NCI-H2227 (cell line): ENCODE data around the gene MYO5A.
"Not testable (repeated sequence)": the region's sequence is repeated elsewhere in the genome, so short reads cannot be mapped to it uniquely, and the experiment has no call there.

Experiments
- DNase-seq: peaks from one replicate; lab custom pipeline; 2025; ENCODE audit not compliant: unreplicated experiment; lab: John Stamatoyannopoulos, UW

MYO5A gene

DNA sequence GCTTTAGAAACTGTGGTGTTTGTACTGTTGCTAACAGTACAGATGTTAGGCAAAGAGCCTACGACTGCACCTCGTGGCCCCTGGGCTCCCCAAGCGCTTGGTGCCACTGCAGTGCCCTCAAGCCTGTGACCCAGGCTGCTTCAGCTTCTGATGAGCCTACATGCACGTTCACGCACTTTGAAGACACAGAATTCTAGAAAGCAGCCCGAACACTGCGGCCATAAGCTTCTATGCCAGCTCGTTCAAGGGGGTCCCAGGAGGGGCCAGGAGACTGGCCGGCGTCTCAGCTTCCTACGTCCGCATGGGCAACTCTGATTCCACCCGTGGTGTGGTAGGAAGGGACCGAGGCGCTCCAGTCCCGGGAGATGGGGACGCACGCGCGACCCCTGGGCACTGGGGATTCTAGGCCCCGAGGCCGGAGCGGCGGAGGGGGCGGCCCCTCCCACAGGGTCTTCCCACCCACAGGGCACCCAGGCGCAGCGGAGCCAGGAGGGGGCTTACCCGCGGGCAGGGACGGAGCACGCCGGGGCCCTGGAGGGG is 233.7 kb downstream of the MYO5A start:
- DNase-seq: no peak

DNA sequence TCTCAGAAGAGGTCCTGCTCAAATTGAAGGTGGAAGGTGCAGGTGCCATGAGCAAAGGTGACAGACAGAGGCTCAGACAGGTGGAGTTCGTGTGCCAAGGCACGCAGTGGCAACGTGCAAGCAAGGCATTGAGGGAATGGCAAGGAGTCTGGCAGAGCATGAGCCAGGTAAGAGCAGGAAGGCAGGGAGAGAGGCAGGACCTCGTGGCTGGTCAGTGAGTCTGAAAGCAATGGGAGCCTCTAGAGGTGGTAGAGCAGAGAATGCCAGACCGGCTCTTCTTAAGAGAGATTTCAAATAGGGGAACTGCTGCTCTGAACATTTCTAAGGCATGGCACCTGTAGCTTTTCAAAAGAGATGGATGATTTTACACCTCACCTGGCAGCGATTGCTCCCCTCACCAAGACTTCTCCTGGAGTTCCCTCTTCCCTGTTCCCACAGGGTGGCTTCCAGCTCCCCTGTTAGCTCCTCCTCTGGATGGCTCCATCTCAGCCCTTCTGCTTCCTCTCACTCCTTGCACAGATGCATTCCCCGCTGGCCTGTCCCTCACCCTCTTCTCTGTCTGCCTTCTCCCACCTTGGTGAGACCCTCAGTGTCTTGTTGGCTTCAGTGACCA is 235.8 kb downstream of the MYO5A start:
- no peak for DNase-seq

DNA sequence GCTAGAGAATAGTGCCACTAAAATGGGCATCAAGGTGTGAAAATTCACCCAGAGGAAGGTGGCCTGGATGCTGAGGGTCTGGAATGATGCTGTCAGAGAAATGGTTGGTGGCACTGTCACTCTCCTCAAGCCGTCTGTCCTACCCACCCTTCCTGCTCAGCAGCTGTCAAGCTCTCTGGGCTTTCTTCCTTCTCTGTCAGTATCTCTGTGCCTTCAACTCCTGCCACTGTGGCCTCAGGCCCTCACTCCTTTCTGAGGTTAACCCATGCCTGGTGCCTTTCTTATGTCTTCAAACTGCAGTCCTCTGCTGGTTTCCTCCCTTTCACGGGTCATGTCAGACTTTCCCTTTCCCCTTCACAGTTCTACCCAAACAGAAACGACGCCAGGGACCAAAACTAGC is 237.5 kb downstream of the MYO5A start:
- DNase-seq: no peak

DNA sequence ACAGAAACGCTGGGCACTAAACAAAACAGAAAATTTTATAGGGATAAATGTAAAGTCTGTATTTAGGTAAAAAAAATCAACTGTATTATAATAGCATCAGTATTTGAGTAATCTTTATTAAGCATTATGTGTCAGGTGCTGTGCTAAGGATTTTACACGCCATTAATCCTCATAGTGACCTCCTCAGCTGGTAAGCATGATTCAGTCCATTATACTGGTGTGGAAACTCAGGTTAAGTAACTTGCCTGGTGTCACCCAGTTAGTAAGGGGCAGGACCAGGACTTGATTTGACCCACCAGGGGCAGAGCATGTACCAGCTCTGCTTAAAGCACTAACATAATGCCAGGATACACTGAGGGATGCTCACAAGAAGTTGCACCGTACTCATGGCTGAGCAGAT is 237.9 kb downstream of the MYO5A start:
- no peak for DNase-seq

DNA sequence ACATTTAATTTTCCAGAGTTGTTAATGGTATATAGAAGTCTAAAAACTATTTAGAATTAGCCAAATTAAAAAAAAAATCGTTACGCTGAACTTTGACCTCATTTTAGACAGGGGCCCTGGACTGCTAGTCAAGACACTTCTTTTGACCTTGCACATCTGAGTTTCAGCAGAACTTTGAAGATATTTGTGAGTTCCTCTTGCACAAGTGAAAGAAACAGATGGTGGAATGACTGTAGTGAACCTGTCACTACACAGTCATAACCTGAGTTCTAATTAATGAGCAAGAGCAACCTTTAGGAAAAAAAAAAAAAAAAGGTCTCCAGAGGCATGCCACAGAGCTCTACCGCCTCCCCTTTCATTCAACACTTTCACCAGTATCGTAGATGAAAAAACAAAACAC is 238.4 kb downstream of the MYO5A start:
- DNase-seq: no peak

DNA sequence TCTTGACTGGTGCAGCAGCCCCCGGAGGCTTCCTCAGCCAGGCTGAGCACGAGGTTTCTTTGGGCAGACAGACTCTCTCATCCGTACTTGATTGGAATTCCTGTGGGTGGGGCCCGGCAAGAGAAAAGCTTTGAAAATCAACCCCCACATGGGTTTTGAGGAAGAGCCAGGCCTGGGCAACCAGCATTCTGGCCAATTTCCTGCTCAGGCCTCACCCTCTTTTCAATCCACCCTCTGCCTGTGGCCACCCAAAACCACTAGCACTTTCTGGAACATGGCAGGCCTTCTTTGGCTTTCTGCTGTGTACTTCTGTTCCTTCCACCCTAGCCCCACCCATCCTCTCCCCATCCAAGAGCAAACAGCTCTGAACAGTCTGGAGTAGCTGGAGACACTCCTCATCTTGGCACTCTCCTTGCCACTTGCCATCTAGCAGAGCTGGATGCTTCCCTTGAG is 239.0 kb downstream of the MYO5A start:
- no peak for DNase-seq

DNA sequence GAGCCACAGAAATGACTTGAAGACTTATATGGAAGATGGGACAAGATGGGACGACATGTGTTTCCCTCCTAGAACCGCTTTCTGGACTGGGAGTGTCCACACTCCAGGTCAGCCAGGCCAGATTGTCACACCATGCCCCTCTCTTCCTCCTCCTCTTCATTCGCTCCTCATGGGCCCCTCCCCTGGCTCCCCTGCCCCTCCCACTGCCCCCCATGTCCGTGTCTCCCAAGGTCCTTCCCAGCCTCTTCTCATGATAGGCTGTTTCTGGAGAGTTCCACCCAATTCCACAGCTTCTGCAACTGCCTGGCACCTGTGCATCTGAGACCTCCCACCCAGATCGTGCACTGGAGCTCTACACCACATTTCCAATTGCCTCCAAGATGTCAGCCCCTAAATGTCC is 239.7 kb downstream of the MYO5A start:
- no peak for DNase-seq

DNA sequence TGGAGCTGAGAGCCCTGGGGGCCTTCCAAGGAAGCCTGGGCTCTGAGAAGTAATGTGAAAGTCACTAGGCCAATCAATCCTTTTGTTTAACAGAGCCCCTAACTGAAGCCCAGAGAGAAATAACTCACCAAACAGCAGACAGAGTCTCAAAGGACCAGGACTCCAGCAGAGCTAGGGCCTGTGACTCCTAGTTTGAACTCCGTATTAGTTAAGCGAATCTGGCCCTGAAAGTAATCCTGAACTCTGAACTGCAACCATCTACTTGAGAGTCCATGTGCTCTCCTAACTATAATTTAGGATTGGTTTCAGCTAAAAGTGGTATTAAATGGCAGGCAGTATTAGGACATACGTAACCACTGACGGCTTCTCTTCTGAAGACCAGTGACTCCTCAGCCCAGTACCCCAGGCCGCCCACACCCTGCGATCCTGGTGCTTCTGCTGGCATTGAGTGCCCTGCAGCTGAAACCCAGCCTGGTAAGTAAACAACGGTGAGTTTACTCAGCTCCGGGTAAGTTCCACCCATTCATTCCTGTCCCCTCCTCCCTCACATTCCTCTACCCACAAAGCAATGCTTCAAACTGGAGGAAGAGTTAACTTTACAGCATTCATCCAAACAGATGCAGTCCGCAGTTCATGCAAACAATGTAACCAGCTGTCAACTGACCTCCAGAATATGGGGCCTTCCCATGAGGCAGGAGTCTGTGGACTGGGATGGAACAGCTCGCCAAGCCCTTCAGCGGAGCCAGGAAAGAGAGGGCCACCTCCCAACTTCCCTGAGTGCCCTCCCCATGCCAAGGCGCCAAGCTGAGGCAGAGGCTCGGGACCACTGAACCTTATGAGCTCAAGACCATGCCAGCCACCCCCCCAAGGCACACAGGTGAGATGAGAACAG is 240.4 kb downstream of the MYO5A start:
- DNase-seq: no peak

DNA sequence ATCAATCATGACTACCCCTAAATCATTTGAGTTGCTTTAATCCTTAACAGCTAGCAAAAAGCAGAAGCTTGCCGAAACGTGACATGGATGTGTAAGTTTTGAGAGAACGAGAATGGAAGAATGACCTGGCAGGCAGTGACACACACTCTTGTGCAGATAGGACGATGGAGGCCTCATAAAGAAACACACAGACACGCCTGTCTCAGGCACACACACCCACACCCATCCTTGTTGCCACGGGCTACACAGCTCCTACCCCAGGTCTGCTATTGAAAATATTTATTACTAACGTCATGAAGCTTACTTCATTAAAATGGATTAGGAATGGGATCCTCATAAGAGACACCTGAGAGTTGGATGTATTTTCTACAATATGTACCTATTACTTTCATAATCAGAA is 241.6 kb downstream of the MYO5A start:
- DNase-seq: no peak

DNA sequence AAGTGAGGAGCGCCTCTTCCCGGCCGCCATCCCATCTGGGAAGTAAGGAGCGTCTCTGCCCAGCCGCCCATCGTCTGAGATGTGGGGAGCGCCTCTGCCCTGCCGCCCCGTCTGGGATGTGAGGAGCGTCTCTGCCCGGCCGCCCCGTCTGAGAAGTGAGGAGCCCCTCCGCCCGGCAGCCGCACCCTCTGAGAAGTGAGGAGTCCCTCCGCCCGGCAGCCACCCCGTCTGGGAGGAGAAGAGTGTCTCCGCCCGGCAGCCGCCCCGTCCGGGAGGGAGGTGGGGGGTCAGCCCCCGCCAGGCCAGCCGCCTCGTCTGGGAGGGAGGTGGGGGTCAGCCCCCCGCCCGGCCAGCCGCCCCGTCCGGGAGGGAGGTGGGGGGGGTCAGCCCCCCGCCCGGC is 242.7 kb downstream of the MYO5A start:
- not testable (repeated sequence) for DNase-seq

DNA sequence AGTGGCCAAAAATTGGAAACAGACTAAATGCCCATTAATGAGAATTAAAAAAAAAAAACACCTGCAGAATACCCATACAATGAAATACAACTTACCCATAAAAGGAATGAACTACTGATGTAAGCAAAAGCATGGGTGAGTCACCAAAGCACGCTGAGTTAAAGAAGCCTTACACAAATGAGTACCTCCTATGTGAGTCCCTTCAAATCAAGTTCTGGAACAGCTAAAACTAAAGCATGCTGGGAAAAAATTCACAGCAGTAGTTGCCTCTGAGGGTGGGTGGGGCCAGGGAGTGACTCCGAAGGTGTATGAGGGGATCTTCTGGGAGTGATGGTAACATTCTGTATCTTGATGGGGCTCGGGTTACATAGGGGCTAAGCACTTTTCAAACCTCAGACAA is 244.5 kb downstream of the MYO5A start:
- DNase-seq: no peak

DNA sequence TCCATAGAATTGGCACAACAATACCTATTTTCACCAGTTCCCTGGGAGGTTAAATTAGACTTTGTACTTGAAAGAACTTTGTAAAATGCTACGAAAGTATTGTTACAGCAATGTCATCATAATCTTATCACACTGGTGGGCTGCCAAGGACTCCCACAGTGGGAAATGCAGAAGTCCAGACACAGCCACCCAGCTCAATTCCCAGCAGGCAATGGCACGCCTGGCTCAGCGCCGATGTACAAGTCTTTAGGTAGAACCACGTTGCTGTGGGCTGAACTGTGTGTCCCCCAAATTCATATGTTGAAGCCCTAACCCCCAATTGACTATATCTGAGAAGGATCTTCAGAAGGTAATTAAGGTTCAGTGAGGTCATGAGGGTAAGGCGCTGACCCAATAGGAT is 245.4 kb downstream of the MYO5A start:
- no peak for DNase-seq

DNA sequence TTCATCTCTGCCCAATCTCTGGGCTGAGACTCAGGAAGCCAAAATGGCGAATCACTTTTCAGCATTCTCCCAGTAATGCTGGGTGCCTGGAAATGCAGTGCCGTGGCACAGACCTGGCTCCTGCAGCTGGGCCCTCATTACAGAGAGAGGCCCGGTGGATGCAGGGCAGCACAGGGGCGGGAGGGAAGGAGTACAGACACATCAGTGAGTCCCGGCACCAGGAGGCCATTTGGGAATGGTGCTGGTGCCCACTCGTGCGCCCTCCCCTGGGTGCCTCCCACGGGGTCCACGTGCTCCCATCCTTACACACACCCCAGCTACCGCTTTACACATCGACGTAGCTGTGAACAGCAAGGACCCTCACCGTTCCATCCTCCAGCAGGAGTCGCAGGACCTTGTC is 246.3 kb downstream of the MYO5A start:
- DNase-seq: no peak

DNA sequence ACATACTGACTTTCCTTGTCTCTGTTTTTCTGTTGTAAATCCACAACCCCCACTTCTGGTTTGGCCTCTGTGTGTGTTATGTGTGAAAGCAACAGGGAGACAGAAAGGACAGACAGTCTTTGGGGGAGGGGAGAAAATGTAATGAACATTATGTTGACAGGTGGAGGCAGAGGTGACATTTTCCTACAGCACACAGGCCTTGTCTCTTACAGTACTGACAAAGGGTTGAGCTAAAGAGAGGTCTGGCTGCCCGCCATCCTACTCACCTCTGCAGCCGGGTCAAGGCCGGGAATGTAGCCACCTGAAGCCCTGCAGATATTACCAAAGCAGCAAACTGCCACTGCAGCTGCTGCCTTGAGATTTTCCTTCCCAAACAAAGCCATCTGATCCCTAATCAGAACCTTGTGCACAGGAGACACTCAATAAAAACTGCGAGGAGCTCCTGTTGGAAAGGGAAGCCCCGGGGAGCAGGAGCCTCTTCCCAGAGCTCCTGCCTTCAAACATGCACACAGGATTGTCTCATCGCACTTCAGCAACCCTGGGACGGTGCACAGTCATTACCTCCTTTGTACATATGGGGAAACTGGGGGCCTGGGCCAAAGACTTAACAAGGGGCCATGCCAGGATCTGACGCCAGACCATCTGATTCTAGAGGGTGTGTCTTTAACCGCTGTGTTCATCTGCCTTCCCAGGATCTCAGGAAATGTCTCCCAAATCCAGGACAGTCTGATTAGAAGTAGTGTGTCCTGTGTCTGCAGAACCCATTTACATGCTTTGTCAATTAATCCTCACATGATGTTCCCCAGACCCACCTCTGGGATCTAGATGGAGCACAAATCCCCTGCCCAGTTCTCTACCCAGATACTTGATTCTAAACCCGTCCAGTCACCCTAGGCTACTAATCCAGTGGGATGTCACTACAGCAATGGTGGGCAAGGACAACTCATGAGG is 247.3 kb downstream of the MYO5A start:
- no peak for DNase-seq

DNA sequence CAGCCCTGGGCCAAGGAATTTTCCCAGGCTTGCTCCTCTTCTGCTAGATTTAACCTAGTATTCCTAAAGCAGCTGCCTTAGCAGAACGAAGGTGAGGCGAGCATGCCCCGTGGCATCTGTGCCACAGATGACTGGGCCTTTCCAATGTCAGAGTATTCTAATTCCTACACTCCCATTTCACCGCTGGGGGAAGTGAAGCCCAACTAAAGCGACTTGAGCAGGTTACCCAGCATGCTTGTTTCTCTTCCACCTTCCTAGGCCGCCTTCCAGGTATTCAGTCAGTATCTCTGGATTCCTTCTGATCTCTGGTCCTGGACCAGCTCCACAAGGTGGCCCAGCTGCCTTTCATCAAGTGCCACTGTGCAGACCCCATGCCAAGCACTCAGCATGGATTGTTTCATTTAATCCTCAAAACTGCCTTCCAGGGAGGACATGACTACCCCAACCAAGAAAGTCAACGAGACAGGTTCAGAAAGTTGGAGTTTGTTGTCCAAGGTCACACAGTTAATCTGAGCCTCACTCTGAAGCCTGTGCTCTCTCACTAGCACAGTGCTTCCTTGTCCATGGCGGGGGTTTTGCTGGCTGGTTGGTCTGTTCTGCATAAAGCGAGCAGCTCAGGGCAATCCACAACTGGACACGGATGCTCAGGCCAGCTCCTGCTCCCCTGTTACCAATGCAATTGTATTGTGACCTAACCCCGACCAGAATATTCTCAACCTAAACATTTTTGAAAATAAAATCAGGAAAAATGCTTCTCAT is 248.2 kb downstream of the MYO5A start:
- no peak for DNase-seq

DNA sequence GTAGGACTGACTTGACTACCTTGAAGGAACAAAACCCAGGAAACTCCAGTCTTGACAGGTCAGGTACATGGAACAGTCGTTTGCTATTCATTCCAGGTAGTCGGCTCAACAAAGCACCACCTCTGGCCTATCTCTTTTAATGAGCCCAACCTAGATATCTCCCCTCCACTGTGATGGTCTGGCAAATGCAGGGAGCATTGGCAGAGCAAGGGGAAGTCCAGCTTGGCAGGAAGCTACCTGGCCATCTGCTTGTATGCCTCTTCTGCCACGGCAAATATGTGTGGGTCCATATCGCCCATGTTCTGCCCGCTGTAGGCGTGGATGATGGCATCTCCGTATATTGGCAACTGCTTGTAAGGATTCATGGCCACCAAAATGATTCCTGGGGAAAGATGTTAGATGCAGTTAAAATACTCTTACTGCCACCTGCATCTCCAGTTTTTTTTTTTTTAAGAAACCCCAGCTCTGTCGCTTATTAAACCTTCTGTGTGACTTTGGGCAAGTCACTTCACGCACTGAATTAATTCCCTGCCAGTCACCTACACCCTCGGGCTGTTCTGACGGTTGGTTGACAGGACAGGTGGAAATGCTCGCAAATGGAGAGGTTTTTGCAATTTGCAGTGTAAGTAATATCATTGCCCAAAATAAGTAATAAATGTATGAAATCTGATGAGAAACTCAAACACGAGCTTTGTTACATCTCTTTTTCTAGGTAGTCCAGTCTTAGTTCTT is 249.9 kb downstream of the MYO5A start:
- DNase-seq: no peak

DNA sequence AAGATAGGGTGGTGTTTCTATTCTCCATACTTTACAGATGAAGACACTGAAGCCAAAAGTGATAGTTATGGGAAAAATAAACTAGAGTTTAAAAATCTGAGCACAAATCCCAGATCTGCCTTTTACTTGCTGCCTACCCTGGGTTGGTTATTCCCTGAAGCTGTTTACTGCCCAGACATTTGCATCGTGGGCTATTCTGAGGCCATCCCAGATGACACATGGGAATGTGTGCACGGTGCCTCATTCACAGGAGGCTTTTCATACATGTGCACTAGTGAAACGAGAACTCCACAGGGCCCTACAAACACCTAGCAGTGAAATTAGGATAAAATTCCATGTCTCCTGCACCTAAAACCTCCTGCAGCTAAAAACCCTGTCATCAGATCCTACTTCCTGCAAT is 250.5 kb downstream of the MYO5A start:
- DNase-seq: no peak

DNA sequence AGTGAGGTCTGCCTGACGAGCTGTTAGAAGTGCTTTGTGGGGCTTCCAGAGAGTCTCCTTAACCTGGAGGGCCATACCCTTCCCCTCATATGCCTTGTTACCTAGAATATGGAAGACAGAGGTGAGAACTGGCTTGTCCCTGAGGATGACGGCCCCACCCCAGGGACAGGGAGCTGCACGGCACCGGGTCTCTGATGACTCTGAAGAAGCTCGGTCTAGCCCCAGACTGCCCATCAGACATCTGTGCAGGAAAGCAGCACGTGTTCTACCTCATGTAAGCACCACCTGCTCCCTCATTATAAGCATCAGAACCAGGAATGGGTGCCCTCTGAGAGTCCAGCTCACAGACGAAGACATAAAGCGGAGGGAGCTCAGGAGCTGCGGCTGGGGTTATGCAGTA is 251.1 kb downstream of the MYO5A start:
- DNase-seq: no peak

DNA sequence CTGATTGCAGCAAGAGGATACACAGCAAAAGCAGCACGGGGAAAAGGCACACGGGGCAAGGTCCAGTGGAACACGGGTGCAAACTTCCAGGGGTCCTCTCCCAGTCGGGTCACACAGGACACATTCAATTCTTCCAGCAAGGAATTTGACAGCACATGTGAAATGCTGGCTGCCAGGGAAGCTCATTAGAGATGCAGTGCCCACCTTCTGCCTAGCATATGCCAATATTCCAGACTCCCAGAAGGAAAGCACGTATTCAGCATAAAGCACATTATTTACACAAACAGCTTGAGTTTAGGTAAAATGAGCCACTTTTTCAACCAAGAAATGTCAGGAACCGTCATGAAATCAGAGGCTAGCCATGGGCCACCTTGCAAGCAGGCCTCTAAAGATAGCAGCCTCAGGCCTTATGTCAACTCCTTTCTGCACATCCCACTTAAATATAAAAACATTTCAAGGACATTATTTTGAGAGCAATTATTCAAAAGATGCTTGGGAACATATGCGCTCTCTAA is 252.4 kb downstream of the MYO5A start:
- DNase-seq: no peak
